HepG2 (cell line): Measurements from ENCODE around the gene C19orf18. TPM values are rescaled to one million over a fixed set of nuclear protein-coding genes. Genes with fewer than 3 reads are reported as not detected.
A peak's percentile ranks its signal among the peaks of the same experiment; 100 is the strongest.
"Not testable (repeated sequence)": the region's sequence is repeated elsewhere in the genome, so short reads cannot be mapped to it uniquely, and the experiment has no call there.

Experiments
- HNF1B ChIP-seq: sonication (generic); formaldehyde crosslinking; IDR thresholded peaks from 2 replicates; pipeline ENCODE4 v1.5.1; 2020; ENCODE audit warnings: mild to moderate bottlenecking, moderate library complexity, missing genetic modification reagents
- KMT2A ChIP-seq: sonication (generic); formaldehyde crosslinking; IDR thresholded peaks from 2 replicates; pipeline ENCODE4 v1.4.0; 2020; ENCODE audit warnings: missing genetic modification reagents
- SAP130 ChIP-seq: IDR thresholded peaks from 2 replicates; pipeline ENCODE4 v1.6.1; 2016; ENCODE audit warnings: low read depth
- SNAPC2 ChIP-seq: sonication (generic); formaldehyde crosslinking; IDR thresholded peaks from 2 replicates; pipeline ENCODE4 v1.8.1; 2022; ENCODE audit warnings: mild to moderate bottlenecking, missing genetic modification reagents
- ZBTB40 ChIP-seq, 2 experiments: fragments of 450-650 bp in 1 of 2; sonication (generic) in 1 of 2; formaldehyde crosslinking in 1 of 2; IDR thresholded peaks; 2 replicates each; pipeline versions ENCODE4 v1.6.1 to v1.8.0; 2016 to 2022; ENCODE audit warnings: antibody characterized with exemption in 1 of 2, mild to moderate bottlenecking in 1 of 2, missing genetic modification reagents in 1 of 2
- ZMYM4 ChIP-seq: sonication (generic); formaldehyde crosslinking; IDR thresholded peaks from 2 replicates; pipeline ENCODE4 v1.8.1; 2023; ENCODE audit warnings: mild to moderate bottlenecking, missing genetic modification reagents
- ZNF574 ChIP-seq: sonication (generic); formaldehyde crosslinking; IDR thresholded peaks from 2 replicates; pipeline ENCODE4 v1.4.0; 2020; ENCODE audit warnings: missing genetic modification reagents
- ZNF737 ChIP-seq: sonication (generic); formaldehyde crosslinking; IDR thresholded peaks from 2 replicates; pipeline ENCODE4 v1.5.0; 2020; ENCODE audit warnings: missing genetic modification reagents, mild to moderate bottlenecking, borderline replicate concordance
- polyA plus RNA-seq, 8 experiments: library from polyadenylated mRNA; depleted of rRNA in 3 of 8; stranded (reverse) in 7 of 8; unstranded in 1 of 8; fragments of >200 nt; fragmentation: Illumina TruSeq in 4 of 8; extraction: Trizol in 4 of 8; gene quantifications; 2 replicates each; pipeline versions ENCODE4 v1.2.1 to v1.2.3, GENCODE V29; 2011 to 2016; ENCODE audit warnings: low read depth in 4 of 8, missing spikeins in 1 of 8, mixed read lengths in 1 of 8; ENCODE audit not compliant: insufficient read depth in 1 of 8
- total RNA-seq, 5 experiments: library from RNA; depleted of rRNA; stranded (reverse); fragments of >200 nt; fragmentation: Illumina TruSeq; extraction: Trizol; gene quantifications; 2 replicates each; pipeline ENCODE4 v1.2.3, GENCODE V29; 2016; ENCODE audit warnings: low read depth in 1 of 5
- TF ChIP-seq, protein P1 (sequence below): sonication (generic); formaldehyde crosslinking; IDR thresholded peaks from 2 replicates; pipeline ENCODE4 v1.9.0; 2022; ENCODE audit warnings: missing genetic modification reagents, mild to moderate bottlenecking, borderline replicate concordance

The C19orf18 gene
- total and polyA plus RNA-seq, 2 of the 13 experiments (the other 11 are each of a cell fraction or from before 2014, with no cell fraction given), result 0.38 to 0.55 TPM

GRCh38 chr19:57916168-57916995 is 58.0 kb downstream of the C19orf18 start, which contains the start of gene ZNF417 (continued):
- TF ChIP-seq HNF1B (CRISPR knock-in tag) (peak; percentile 64; the same call in 1 of the 2 replicates), SAP130 (CRISPR knock-in tag) (peak; percentile 96), ZNF737 (CRISPR knock-in tag) (0 out of 2 replicates have a peak, but pooled peaks have one; percentile 42), KMT2A (CRISPR knock-in tag) (peak; percentile 82), ZBTB40 (CRISPR knock-in tag; IDR thresholded peaks at IDR 0.05) (peak; percentile 65; the same call in 1 of the 2 replicates), SNAPC2 (CRISPR knock-in tag) (0 out of 2 replicates have a peak, but pooled peaks have one; percentile 43), ZNF574 (CRISPR knock-in tag) (peak; percentile 86), ZMYM4 (CRISPR knock-in tag) (peak; percentile 75; the same call in 1 of the 2 replicates)
- not testable (repeated sequence) for TF ChIP-seq ZBTB40 (IDR thresholded peaks at IDR 0.05)
- TF ChIP-seq, protein P1, sequence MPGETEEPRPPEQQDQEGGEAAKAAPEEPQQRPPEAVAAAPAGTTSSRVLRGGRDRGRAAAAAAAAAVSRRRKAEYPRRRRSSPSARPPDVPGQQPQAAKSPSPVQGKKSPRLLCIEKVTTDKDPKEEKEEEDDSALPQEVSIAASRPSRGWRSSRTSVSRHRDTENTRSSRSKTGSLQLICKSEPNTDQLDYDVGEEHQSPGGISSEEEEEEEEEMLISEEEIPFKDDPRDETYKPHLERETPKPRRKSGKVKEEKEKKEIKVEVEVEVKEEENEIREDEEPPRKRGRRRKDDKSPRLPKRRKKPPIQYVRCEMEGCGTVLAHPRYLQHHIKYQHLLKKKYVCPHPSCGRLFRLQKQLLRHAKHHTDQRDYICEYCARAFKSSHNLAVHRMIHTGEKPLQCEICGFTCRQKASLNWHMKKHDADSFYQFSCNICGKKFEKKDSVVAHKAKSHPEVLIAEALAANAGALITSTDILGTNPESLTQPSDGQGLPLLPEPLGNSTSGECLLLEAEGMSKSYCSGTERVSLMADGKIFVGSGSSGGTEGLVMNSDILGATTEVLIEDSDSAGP, result peak; percentile 90
